OCI-M2 (cell line): ENCODE results near the gene ERLIN1.
"Not testable (repeated sequence)": the region's sequence is repeated elsewhere in the genome, so short reads cannot be mapped to it uniquely, and the experiment has no call there.

Experiments used
- DNase-seq: peaks from one replicate; lab custom pipeline; 2025; ENCODE audit not compliant: unreplicated experiment; lab: John Stamatoyannopoulos, UW

Gene ERLIN1

DNA sequence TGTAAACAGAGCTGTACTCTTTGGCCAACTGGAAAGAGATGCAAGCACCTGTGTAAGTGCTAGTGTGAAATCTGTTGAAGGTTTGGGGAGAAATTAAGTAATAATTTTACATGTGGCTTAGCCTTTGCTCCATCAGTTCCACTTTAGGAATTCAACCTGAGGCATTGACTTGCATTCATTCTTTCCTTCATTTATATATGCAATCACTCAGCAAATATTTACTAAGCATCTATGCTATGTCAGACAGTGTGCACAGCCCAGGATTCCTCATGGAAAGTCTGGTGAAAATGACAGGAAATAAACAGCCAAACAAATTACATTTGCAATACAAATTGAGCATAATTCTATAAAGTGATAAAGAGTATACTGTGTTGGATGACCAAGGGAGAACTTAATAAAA, 50.3 kb downstream of the ERLIN1 start:
- DNase-seq, result no peak

GRCh38 chr10:100133801-100134200, 52.0 kb downstream of the ERLIN1 start:
- no peak for DNase-seq

DNA sequence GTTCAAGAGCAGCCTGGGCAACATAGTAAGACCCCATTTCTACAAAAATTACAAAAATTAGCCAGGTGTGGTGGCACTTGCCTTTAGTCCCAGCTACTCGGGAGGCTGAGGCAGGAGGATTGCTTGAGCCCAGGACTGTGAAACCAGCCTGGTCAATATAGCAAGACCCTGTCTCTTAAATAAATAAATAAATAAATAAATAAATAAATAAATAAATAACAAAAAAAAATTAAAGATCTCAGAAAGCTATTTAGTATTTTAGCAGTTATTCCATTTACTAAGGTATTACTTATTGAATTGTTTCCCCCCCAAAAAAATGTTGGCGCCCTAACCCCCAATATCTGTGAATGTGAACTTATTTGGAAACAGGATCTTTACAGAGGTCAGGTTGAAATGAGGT, 53.4 kb downstream of the ERLIN1 start:
- no peak for DNase-seq

DNA sequence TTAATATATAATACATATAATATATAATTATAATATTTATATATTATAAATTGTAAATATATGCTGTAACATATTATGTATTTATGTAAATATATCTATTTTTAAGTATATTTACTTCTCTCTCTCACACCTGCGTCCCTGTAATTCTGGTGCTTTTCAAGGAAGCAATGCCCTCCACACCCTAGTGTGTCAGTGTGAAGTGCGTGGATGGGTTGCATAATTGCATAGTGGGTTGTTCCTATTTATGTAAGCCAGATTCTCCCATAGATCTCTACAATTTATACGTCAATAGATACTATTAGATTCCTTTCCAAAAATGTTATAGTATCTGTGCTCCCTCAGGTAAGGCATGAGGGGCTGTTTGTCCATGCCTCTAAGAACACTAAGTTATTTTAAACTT, 54.3 kb downstream of the ERLIN1 start:
- DNase-seq, result no peak

DNA sequence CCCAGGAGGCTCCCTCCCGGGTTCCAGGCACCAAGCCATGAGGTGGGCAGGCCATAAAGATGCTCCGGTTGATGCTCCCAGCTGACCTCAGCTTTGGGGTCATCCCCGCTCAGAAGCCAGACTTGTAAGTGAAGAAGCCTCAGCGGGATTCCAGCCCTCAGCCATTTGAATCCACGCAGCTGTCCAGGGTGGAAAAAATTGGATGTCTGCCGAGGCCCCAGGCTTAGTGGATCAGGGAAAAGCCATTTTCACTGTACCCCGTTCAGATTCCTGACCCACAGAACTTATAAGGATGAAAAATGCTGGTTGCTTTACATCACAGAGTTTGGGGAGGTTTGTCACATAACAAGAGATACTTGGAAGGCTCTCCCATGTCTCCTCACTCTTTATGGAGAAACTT, 55.0 kb downstream of the ERLIN1 start:
- DNase-seq, result no peak

DNA sequence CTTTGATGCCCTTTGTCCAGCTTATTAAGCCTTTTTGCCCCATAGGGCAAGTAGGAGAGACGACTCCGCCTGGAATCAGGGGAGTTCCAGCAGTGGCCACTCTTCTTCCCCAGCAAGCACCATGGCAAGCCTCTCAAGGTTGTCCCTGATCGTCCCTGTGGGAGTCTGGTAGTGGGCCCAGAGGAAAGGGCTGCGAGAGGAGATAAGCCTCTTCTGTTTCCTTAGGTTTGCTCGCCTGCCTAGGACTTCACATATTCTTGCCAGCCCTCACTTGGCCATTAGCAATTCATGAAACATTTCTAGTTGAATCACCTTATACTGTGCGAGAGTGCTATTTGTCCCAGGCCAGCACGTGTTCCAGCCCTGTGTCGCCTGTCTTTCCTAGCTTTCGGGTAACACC, 56.4 kb downstream of the ERLIN1 start:
- no peak for DNase-seq

DNA sequence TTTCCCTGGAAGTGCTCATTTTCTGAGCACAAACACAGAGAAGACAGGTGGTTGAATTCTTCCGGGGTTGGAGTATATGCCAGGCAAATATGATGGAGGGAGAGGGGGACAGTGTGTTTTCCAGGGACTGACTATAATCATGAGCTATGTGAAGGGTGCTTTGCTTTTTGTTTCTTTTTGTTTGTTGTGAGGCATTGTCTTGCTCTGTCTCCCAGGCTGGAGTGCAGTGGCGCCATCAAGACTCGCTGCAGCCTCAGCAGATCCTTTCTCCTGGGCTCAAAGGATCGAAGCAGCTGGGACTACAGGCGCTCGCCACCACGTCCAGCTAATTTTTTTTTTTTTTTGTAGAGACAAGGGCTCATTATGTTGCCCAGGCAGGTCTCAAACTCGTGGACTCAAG, 56.9 kb downstream of the ERLIN1 start:
- DNase-seq, result no peak

GRCh38 chr10:100125335-100125734, 60.5 kb downstream of the ERLIN1 start:
- DNase-seq, result not testable (repeated sequence)

- DNase-seq, result no peak
These were observed 61.7 kb downstream of the ERLIN1 start for GRCh38 chr10:100124097-100124496.

DNA sequence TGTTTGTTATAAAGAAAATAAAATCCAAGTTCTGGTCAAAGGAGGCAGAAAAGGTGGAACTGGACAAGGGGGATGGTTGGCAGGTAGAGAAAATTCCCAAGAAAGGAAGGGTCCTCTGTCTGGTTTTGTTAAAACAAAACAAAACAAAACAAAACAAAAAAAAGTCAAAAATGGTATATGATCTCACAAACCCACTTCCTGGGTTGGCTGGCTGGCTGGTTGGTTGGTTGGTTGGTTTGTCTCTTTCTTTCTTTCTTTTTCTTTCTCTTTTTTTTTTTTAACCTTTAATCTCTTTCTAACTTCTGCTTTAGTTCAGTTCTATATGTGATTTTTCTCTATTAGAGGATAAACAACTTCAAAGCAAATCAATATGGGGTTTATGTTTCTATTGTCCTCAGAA, 63.0 kb downstream of the ERLIN1 start:
- DNase-seq, result no peak

- DNase-seq, result no peak
These were observed 65.3 kb downstream of the ERLIN1 start for GRCh38 chr10:100120550-100120949.

GRCh38 chr10:100119726-100120125, 66.1 kb downstream of the ERLIN1 start:
- DNase-seq, result no peak

- no peak for DNase-seq
These were observed 70.7 kb downstream of the ERLIN1 start for GRCh38 chr10:100114976-100115770.

DNA sequence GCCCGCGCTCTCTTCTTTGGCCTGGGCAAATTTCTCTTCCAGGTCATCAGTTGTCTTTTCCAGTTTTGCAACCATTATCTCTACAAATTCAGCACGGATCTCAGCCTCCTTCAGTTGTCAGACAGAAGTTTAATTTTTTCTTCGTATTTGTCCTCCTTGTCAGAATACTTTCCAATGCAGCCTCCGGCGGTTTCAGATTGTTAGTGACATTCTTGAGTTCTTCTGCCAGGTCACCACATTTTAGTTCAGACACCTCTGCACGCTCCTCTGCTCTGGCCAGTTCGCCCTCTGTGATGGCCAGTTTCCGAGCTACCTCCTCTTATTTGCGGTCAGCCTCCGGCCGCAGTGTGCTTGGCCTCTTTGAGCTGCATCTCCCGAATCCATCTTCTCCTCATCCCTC, 71.4 kb downstream of the ERLIN1 start:
- DNase-seq, result no peak

DNA sequence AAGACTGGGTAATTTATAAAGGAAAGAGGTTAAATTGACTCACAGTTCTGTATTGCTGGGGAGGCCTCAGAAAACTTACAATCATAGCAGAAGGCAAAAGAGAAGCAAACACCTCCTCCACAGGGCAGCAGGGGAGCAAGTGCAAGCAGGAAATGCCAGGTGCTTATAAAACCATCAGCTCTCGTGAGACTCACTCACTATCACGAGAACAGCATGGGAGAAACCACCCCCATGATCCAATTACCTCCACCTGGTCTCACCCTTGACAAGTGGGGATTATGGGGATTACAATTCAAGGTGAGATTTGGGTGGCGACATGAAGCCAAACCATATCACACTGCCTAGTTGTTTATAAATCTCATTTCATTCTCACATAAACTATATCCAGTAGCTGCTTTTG, 76.2 kb downstream of the ERLIN1 start:
- DNase-seq, result no peak

- no peak for DNase-seq
These were observed 79.0 kb downstream of the ERLIN1 start for GRCh38 chr10:100106865-100107264.

DNA sequence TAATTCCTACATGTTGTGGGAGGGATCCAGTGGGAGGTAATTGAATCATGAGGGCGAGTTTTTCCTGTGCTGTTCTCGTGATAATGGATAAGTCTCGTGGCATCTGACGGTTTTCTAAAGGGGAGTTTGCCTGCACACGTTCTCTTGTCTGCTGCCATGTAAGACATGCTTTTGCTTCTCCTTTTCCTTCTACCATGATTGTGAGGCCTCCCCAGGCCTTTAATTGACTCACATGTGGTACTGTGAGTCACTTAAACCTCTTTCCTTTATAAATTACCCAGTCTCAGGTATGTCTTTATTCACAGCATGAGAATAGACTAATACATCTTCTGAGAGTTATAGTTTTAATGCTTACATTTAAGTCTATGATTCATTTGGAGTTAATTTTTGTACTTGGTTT, 81.5 kb downstream of the ERLIN1 start:
- DNase-seq, result no peak

DNA sequence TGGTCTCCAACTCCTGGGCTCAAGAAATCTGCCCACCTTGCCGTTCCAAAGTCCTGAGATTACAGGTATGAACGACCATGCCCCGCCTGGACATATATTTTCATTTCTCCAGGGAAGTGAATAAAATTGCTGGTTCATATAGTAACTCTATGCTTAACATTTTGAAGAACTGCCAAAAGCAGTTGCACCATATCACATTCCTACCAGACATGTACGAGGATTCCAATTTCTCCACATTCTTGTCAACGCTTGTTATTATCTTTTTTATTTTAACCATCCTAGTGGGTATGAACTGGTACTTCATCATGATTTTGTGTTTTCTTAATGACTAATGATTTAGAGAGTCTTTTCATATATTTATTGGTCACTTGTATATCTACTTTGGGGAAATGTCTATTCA, 82.2 kb downstream of the ERLIN1 start:
- no peak for DNase-seq

DNA sequence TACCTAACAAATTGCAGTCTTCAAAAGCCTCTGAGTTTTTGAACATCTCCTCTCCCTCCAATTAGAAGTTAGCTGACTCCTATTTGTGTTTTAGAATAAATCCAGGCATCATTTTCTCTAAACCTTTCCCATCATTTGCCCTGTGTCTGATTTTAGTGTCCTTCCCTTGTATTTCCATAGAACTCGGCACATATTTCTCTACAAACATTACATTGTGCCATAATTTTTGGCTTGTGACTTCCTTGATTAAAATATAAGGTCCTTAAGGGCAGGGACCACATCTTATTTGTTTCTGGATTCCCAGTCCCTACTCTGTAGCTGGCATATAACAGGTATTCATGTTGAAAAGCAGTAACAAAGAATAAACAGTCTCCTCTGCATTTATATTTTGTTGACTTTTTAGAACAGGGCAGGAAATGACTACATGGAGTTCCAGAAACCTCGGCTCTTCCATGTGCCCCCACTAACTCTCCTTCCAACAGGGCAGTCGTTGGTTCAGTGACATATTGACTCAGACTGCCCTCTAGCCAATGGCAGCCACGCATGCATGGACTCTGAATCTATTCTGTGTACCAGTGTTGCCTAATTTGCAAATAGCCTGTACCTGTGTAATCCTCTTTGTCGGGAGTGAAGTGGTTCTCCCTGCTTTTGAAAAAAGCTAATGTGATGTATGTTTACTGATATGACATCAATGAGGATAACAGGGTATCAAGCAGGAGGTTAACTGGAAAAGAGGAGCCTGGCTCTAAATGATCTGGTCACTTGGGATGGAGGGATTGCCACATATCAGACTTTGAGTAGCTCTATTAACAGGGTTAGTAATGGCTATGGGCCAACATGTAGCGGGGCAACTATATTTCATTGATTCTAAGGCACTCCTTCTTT, 84.4 kb downstream of the ERLIN1 start:
- DNase-seq, result no peak

DNA sequence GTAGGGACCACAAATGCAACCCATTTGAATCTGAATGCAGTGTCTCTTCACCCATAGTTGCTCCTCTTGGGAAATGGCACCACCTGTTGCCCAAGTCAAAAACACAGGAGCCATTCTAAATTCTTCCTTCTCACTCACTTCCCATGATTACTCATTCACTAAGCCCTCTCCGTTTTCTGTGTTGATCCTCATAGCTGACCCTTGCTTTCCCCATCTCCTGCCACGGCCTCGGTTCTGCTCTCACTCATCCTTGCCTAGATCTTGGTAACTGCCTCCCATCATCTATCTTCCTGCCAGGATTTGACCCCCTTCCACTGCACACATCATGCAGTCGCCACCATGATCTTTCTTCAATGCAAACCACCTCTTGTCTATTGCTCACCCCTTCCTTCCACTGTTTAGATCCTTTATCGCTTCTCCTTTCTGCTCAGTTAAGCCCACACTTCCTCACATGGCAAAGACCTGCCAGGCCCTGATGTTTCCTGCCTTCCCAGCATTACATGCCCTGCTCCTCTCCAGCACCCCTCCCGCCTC, 85.1 kb downstream of the ERLIN1 start:
- no peak for DNase-seq
